Limb (tissue), 2 donors: ENCODE data around the gene TTBK2.

ENCODE experiments used
- DNase-seq, 2 donors: peaks; one replicate each; pipeline ENCODE4 v3.0.0-alpha.2; 2016; ENCODE audit errors: extremely low spot score in 2 of 2

The TTBK2 gene

DNA sequence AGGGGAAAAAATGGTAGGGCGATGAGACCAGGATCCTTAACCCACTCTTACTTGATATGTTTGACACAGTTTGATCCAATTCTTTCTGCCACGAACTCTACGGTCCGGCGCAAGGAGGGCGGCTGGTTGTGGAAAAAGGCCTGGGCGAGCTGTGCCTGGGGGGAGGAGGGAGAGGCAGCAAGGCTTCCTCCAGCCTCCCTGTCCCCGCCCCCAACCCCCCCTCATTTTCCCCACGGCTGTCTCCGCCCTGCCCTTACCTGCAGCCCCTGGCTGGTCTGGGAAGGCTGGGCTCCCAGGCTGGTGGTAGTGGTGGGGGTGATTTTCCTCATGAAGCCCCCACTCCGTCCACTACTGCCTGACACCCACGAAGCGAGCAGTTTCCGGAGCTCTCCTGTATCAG, 191.6 kb downstream of the TTBK2 start:
- DNase-seq, result no peak

DNA sequence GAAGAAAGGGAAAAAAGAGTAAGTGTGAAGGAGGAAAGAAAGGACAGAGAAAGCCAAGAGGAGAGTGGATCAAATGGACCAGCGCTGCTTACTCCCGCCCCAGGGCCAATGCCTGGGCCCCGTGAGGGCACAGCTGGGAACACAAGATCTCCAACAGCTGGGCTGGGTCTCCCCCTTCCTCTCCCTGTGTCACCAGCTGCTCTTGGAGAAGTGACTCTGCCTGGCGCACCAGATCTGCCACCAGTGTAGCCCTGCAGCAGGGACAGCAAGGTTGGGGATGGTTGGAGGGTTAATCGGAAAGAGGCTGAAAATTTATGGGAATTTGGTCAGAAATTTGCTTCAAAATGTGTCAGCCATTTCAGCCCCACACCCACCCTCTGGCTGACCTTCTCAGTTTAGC, 192.0 kb downstream of the TTBK2 start:
- DNase-seq, result peak in 1 of 2 donors; percentile 35

DNA sequence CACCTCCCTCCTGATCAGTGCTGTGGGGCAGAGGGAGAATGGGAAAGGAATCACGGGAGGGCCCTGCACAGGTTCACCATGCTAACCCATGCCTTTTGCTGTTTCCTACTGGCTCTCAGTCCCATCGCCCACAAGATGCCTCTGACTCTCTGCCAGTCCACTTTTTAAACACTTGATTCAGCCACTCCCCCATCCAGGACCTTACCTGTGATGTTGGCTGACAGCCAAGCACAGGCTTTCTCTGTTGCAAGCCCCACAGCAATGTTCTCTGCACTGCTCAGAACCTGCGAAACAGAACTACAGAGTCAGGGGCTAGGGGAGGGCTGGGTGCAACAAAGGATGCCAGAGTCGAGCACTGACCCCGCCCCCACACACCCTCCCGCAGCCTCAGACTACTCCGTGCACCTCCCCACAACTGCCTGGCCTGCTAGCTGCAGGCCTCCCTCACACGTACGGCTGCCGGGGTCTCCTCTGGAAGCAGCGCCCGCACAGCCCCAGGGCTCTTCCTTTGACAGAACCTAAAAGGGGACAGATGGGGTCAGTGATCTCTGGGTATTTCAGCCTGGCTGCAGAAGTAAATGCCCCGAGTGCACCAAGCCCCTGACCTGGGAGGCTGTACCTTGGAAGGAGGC, 192.7 kb downstream of the TTBK2 start:
- DNase-seq, result no peak

DNA sequence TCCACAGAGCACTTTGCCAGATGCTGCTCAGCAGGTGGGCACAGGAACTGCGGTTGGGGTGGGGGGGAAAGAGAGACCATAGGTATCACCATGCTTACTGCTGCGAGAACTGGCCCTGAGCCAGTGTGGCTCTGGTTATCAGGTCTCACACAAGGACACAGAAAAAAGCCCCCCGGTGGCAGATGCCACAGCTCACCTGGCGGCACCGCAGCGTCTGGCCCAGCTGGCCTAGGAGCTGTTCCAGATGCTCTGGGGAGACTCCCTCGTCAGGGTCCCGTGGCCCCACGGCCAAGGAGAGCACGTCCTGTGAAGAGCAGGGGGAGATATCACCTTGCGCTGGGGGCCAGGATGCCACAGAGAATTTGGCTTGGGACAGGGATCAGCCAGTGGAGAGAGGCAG, 194.5 kb downstream of the TTBK2 start:
- no peak for DNase-seq

DNA sequence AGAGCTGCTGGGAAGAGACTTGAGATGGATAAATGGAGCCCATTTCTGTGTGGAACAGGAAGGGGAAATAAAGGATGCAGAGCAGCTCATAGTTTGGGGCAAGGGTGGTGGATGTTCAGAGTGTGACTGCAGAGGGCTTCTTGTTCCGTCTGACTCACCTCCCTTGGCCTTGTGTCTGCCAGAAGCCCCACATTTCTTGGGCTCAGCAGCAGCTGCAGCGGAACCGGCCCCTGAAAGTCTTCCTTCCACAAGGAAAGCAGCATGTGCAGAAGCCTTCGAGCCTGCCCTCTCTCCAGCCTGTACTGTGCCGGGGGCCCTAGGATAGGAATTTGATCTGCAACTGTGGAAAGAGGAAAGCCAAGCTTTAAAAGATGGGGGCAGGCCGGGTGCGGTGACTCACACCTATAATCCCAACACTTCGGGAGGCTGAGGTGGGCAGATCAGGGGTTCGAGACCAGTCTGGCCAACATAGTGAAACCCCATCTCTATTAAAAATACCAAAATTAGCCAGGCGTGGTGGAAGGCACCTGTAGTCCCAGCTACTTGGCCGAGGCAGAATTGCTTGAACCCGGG, 195.2 kb downstream of the TTBK2 start:
- no peak for DNase-seq

DNA sequence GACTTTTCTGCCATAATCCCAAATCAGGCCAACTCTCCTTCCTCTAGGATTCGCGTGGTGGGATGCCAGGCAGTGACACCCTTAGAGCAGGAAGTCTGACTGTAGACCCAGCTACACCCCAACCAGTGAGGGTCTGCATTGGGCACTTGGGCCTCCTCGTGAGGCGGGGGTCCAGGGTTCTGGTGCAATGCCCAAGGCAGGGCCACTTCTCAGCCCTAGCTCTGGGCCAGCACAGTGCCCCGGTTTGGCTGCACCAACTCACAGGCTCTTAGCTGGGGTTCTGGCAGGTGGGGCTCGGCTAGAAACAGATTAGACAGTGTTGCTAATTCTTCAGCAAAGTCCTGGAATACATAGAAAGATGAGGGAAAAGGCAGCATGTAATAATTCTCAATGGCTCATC, 196.3 kb downstream of the TTBK2 start:
- DNase-seq, result no peak

DNA sequence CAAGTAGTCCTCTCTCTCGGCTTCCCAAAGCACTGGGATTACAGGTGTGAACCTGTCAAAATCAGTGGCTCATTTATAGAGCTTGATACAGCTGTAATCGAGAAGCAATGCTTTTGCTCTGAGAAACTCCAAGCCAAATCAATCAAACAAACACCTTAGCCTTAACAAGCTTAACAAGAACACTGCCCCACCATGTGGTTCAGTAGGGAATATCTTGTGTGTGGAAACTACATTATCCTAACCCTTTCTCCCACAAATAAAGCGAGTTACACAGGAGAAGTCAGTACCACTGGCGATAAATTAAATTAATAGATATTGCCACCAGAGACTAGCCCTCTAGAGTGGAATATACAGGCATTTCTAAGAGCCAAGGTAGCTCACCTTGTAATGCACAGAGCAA, 197.5 kb downstream of the TTBK2 start:
- DNase-seq, result no peak

DNA sequence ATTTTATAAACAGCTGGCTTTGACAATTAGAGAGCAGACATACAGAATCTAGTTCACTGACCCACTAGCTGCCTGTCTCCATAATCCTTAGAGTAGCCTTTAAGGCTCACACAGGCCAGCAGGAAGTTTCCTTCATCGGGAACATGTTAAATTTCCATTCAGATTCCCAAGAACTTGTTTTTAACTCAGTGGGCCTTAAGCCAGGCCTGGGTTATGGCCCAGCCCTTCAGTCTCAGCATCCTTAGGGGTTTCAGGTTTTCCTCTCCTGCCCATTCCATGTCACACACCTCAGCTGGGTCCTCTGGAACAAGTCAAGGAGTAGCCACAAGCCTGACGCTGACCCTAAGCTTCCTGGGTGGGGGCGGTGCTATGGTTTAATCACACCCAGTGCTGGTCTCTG, 198.7 kb downstream of the TTBK2 start:
- DNase-seq, result no peak

DNA sequence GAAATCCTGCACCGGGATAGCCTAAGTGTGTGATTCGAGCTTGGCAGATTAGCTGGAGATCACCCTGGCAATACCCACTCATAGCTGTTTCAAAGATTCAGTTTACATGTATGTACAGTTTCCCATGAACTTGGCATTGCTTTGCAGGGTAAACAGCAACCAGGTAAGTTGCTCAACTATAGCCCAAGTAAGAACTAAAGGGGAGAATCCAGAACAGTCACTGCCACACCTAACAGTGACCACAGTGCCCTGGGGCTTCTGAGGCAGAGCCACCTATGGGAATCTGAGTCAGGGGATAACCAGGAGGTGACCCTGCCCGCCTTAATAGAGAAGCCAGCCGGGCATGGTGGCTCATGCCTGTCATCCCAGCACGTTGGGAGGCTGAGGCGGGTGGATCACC, 199.6 kb downstream of the TTBK2 start:
- no peak for DNase-seq

DNA sequence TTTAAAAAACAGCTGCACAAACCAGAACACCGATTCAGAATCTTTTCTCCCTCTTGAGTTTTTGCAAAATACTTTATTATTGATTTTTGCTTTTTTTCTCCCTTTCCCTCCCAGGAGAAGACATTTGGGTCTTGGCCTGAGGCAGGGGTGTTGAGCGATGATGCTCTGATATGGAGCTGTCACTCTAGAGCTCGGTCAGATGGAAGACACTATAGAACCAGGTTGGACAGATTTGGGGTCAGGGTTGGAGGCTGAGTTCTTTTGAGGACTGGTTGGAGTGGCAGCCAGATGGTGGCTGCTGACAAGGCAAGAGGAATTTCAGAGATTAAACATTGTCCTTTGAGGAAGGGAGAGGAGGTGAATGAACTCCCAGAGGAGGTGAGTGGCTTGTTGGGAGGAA, 200.5 kb downstream of the TTBK2 start:
- DNase-seq, result no peak

DNA sequence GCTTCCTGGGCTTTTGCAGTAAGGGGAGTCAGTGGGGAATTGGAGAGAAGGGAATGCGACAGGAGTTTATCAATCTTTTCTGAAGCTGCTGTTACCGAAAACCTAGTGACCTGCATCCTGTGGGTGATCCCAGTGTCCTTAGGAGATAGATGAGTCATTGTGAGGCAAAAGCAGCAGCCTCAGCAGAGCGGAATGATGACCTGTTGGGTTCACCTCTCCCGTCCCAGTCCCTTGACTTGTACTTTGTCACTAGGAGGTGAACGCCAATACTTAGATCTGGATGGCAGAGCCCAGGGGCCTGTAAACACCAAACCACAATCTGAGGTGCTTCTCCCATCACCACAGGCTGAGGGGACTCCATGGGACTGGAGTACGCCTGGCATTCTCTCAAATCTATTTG, 201.5 kb downstream of the TTBK2 start:
- no peak for DNase-seq

DNA sequence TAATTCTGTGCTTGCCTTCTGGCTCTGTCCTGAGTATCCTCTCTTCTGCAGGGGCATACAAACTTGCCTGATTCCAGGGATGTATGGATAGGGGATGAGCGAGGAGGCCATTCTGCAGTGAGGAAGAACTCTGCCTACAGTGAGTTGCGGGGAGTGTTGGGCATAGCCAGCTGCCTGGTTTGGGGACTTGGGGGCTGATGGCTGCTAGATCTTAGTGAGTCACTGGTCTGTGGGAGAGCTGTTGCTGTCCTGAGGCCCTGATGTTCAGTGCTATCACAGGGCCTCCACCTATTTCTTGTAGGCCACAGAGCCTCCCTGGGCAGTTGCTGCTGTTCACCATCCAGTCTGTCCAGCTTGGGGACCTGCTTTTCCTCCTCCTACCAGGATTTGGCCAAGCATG, 204.0 kb downstream of the TTBK2 start:
- DNase-seq, result no peak

DNA sequence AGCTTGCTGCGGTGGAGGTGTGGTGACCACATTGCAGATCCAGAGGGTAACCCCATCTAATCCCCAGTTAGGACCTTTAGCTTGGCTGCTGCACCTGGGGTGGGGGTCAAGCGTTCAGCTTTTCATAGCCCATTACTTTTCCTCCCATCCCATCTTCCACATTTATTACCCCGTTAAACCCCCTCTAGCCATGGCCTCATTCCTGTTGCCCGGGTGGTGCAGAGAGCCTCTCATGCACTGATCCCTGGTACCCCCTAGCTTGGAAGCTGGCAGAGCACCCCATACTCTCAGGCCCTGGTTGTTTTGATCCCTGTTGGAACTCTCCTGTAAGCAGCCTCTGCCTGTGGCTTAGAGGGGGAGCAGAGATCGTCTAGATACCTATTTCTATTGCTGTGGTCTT, 204.5 kb downstream of the TTBK2 start:
- no peak for DNase-seq

DNA sequence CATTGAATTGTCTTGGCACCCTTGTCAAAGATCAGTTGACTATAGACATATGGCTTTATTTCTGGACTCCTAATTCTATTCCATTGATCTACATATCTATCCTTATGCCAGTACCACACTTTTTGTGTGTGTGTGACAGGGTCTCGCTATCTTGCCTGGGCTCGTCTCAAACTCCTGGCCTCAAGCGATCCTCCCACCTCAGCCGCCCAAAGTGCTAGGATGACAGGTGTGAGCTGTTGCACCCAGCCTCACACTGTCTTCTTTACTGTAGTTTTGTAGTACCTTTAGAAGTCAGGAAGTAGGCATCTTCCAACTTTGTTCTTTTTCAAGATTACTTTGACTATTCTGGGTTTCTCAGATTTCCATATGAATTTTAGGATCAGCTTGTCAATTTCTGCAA, 208.0 kb downstream of the TTBK2 start:
- DNase-seq, result no peak

DNA sequence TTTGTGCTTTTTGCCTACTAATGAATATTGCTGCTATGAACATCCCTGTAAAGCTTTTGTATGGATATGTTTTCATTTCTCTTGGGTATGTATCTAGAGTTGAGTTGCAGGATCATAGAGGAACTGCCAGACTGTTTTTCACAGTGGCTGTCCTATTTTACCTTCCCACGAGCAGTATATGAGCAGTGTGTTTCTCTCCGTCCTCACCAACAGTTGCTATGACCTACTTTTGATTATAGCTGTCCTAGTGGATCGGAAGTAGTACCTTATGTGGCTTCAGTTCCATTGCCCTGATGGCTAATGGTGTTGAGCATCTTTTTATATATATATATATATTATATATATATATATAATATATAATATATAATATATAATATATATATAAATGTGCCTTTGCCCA, 208.8 kb downstream of the TTBK2 start:
- DNase-seq, result no peak

DNA sequence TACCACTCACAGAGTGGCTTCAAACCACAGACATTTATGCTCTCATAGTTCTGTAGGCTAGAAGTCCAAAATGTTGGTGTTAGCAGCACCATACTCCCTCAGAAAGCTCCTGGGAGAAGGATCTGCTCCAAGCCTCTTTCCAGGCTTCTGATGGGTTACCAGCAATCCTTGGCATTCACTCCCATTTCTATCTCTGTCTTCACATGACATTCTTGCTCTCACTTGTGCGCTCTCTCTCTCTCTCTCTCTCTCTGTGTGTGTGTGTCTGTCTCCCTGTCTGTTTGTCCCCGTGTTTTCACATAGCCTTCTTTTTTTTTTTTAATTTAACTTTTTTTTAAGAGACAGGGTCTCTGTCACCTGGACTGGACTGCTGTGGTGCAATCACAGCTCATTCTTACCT, 209.9 kb downstream of the TTBK2 start:
- no peak for DNase-seq

DNA sequence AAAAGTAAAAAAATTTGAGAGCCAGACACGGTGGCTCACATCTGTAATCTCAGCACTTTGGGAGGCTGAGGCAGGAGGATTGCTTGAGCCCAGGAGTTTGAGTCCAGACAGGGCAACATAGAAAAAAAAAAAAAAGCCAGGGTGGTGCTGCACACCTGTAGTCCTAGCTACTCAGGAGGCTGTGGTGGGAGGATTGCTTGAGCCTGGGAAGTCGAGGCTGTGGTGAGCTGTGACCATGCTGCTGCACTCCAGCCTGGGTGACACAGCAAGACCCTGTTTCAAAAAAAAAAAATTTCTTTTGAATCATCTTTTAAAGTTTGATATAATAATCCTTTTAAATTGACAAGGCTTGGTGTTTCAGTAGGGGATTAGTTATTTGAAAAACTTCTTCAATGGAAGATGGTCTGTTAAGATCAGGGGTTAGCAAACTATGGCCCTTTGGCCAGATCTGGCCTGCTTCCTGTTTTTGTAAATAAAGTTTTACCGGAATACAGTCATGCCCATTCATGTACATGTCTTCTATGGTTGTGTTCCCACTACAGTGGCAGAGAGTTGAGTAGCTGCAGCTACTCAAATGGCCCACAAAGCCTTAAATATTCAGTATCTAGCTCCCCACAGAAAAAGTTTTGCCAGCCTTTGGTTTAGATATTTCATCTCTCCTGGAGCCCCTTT, 212.6 kb downstream of the TTBK2 start:
- DNase-seq, result no peak

DNA sequence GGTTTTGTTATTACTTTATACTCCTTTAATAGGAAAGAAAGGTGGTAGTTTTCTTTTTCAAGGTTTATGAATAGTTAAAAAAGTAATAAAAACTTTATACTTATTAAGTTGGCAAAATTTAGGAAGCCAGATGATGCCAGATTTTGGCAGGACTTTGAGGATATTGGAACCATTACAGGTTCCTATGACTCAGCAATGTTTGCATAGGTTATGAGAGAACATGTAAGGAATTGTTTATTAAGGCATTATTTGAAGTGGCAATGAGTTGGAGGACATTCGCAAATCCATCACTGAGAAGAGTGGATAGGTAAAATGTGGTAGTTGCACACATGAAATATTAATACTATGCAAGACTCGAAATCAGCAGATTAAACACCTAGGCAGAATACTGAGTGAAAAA, 213.5 kb downstream of the TTBK2 start:
- DNase-seq, result no peak

DNA sequence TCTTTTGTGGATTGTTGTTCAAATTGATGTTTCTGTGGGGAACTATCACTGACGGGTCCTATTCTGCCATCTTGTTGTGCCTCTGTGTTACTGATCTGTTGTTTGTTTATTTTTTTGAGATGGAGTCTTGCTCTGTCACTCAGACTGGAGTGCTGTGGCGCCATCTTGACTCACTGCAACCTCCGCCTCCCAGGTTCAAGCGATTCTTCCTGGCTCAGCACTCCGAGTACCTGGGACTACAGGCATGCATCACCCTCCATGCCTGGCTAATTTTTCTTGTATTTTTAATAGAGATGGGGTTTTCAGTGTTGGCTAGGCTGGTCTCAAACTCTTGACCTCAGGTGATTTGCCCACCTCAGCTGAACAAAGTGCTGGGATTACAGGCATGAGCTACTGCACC, 215.2 kb downstream of the TTBK2 start:
- DNase-seq, result no peak

DNA sequence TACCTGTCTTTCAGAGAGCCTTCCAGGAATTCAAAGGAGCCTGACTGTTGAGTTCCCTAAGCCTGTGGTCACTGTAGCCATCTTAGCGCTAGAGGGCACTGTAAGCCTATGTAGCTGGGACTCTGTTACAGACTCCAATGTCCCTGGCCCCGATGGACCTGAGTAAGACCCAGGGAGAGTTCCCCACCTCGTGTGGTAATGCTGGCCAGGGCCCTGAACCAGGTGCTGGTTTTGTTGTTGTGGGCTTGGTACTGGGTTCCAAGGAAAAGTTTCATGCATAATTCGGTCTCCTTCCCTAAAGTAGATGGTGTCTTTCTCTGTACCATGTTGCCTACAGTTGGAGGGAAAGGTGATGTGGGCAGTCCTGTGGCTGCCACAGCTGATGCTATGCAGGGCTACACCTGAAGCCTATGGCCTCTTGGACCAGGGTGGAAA, 216.1 kb downstream of the TTBK2 start:
- peak; percentile 36 to 68 for DNase-seq

DNA sequence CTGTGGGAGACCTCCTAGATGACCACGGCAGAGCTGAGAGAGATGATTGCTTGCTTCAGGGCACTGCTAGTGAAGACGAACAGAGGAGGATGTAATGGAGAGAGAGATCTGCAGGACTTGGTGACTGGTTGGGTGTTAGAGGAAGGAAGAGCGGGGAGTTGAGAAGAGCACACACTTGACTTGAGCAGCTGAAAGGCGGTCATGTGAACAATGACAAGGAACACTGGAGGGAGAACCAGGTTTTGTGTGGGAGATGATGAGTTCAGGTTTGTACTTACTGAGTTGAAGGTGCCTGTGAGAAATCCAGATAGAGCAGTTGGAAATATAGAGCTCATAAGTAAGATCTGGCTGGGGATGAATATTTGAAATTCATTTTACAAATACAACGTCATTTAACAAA, 224.0 kb downstream of the TTBK2 start:
- no peak for DNase-seq

DNA sequence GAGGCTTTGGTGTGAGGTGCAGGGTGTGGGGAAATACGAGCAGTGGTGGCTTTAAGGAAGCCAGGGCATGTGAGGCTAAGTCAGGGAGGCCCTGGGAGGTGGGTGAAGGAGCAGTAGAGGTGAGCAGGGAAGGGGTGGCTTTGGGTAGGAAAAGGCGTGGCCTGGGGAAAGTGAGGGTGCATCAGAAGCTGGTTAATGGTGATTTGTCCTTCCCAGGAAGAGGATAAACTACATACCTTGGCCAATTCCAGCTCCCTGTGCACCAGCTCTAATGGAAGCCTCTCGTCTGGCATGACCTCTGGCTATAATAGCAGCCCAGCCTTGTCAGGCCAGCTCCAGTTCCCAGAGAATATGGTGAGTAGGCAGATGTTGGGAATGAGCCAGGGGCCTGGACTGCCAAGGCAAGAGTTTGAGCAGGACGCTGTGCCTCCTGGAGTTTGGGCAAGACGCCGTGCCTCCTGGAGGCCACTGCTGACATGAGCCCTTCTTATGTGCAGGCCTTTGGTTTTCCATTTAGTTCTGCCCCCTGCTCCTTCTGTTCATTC, 225.0 kb downstream of the TTBK2 start:
- no peak for DNase-seq

DNA sequence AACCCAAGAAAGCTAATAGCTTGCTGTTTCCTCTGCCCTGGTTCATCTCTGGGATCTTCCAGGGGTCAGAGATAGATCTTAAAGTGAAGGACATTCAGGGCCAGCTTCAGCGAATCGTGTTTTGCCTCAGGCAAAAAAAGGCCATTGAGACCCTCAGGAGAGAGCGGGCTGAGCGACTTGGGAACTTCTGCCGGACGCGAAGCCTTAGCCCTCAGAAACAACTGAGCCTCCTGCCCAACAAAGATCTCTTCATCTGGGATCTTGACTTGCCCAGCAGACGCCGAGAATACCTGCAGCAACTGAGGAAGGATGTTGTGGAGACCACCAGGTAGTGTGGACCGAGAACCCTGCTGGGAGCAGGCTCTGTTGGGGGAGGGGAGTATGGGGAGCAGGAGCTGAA, 226.2 kb downstream of the TTBK2 start:
- DNase-seq, result no peak
